GM12878 (cell line): ENCODE data around the gene QSOX1. TPM values are rescaled to one million over a fixed set of nuclear protein-coding genes. Genes with fewer than 3 reads are reported as not detected.

ENCODE experiments used
- ATAC-seq: fragments of 200-7000 bp; cut with Tn5 transposase; 3 replicates; pipeline ENCODE4 v1.9.1; 2020; ENCODE audit warnings: mild to moderate bottlenecking, moderate library complexity
- BruUV-seq: library from RNA; stranded (reverse); fragments of 400-500 nt; replicated peaks from 2 replicates; lab custom pipeline; 2021; lab: Mats Ljungman, UMichigan
- CTCF ChIA-PET: fragments of 300-600 bp; sonication (Branson Sonifier 250); formaldehyde crosslinking; extraction: SDS; loops from one replicate; lab custom pipeline; 2021; ENCODE audit warnings: inconsistent platforms; lab: Yijun Ruan, JAX
- POLR2A ChIA-PET: fragments of 350-600 bp; formaldehyde crosslinking; extraction: SDS; loops from one replicate; lab custom pipeline; 2021; ENCODE audit warnings: inconsistent platforms; lab: Charles Lee
- RAD21 ChIA-PET: fragments of 300-600 bp; sonication (Branson Sonifier 250); formaldehyde crosslinking; loops from one replicate; lab custom pipeline; 2023; ENCODE audit warnings: antibody characterized with exemption; ENCODE audit not compliant: unreplicated experiment; lab: Charles Lee
- SMC1A ChIA-PET: fragments of 300-600 bp; sonication (Branson Sonifier 250); formaldehyde crosslinking; loops from one replicate; lab custom pipeline; 2023; ENCODE audit not compliant: unreplicated experiment, uncharacterized antibody; lab: Charles Lee
- DNase-seq: peaks from one replicate; pipeline ENCODE4 v3.0.0-alpha.2; 2011; ENCODE audit warnings: low read depth, low spot score
- FAIRE-seq: peaks from 3 replicates; lab custom pipeline; 2011; peaks lifted over from hg19 to GRCh38; lab: Jason Lieb, UNC
- H2AFZ ChIP-seq: 2 replicates; pipeline ENCODE4 v1.6.0; 2011; ENCODE audit warnings: low read depth, low read length, control low read depth; ENCODE audit not compliant: control insufficient read depth
- H3K27ac ChIP-seq: 2 replicates; pipeline ENCODE4 v1.5.1; 2011; ENCODE audit warnings: control low read depth; ENCODE audit not compliant: control insufficient read depth, insufficient read depth
- H3K27me3 ChIP-seq, 2 experiments: replicated peaks in 1 of 2; 2 replicates each; pipeline versions ENCODE4 v1.6.0 to v1.6.1; 2011; ENCODE audit warnings: low read length in 1 of 2; ENCODE audit not compliant: control insufficient read depth in 2 of 2, insufficient read depth in 2 of 2
- H3K36me3 ChIP-seq, 2 experiments: 2 replicates each; pipeline ENCODE4 v1.5.1; 2011; ENCODE audit warnings: low read length in 1 of 2; ENCODE audit not compliant: control insufficient read depth in 2 of 2, insufficient read depth in 2 of 2
- H3K4me1 ChIP-seq: 2 replicates; pipeline ENCODE4 v1.6.1; 2011; ENCODE audit warnings: mild to moderate bottlenecking, low read length, moderate library complexity, mixed read lengths; ENCODE audit not compliant: control insufficient read depth, insufficient read depth
- H3K4me2 ChIP-seq: 2 replicates; pipeline ENCODE4 v1.6.0; 2011; ENCODE audit warnings: control low read depth; ENCODE audit not compliant: control insufficient read depth, insufficient read depth
- H3K4me3 ChIP-seq: fragments of 200-600 bp; sonication (generic); 2 replicates; pipeline ENCODE4 v1.5.1; 2016
- H3K79me2 ChIP-seq: 2 replicates; pipeline ENCODE4 v1.6.0; 2011; ENCODE audit warnings: low read length; ENCODE audit not compliant: control insufficient read depth, insufficient read depth
- H3K9ac ChIP-seq: 2 replicates; pipeline ENCODE4 v1.8.0; 2011; ENCODE audit warnings: low read length, control low read depth, mixed read lengths; ENCODE audit not compliant: control insufficient read depth, insufficient read depth
- H3K9me3 ChIP-seq: replicated peaks from 3 replicates; pipeline ENCODE4 v1.5.1; 2011; ENCODE audit warnings: mild to moderate bottlenecking, low read length; ENCODE audit not compliant: control insufficient read depth, insufficient read depth
- H4K20me1 ChIP-seq: 2 replicates; pipeline ENCODE4 v1.6.0; 2011; ENCODE audit not compliant: control insufficient read depth, insufficient read depth
- CBFB ChIP-seq: IDR thresholded peaks from 2 replicates; pipeline ENCODE4 v1.6.1; 2016; ENCODE audit warnings: antibody characterized with exemption, low read depth
- CEBPB ChIP-seq, 2 experiments: fragments of 150-350 bp in 1 of 2; IDR thresholded peaks; 2 replicates each; pipeline ENCODE4 v1.6.1; 2012 to 2014; ENCODE audit warnings: low read depth in 2 of 2, low read length in 2 of 2, borderline replicate concordance in 1 of 2, inconsistent platforms in 1 of 2
- EED ChIP-seq: sonication (generic); IDR thresholded peaks from 2 replicates; pipeline ENCODE4 v1.6.1; 2016; ENCODE audit warnings: antibody characterized with exemption, low read depth
- MEF2B ChIP-seq: fragments of 450-650 bp; IDR thresholded peaks from 2 replicates; pipeline ENCODE4 v1.6.1; 2018; ENCODE audit warnings: mild to moderate bottlenecking, moderate library complexity; ENCODE audit not compliant: partially characterized antibody, poor library complexity, severe bottlenecking
- MTA3 ChIP-seq: IDR thresholded peaks from 2 replicates; pipeline ENCODE4 v1.6.1; 2012; ENCODE audit warnings: low read length, inconsistent platforms, borderline replicate concordance
- MYC ChIP-seq: IDR thresholded peaks from 2 replicates; pipeline ENCODE4 v1.6.1; 2011; ENCODE audit warnings: mild to moderate bottlenecking, low read length, moderate library complexity, inconsistent platforms; ENCODE audit not compliant: insufficient read depth, insufficient replicate concordance, insufficient read length, severe bottlenecking
- RAD51 ChIP-seq: fragments of 450-650 bp; IDR thresholded peaks from 2 replicates; pipeline ENCODE4 v1.6.1; 2016; ENCODE audit warnings: moderate library complexity, mild to moderate bottlenecking, inconsistent platforms
- STAT3 ChIP-seq: IDR thresholded peaks from 2 replicates; pipeline ENCODE4 v1.6.1; 2011; ENCODE audit warnings: low read depth, low read length, improper control_type of control experiment
- SUZ12 ChIP-seq: fragments of 200-600 bp; sonication (generic); IDR thresholded peaks from one replicate; pipeline ENCODE4 v1.6.1; 2018; ENCODE audit warnings: antibody characterized with exemption, mild to moderate bottlenecking; ENCODE audit not compliant: unreplicated experiment
- WGBS: methylation state at CpG from one replicate; pipeline ENCODE4 v1.1.6; 2016; ENCODE audit warnings: low lambda C conversion rate; ENCODE audit not compliant: insufficient replicate concordance, insufficient coverage; ENCODE audit errors: missing lambda C conversion rate; 5-methylcytosine and 5-hydroxymethylcytosine counted together
- in situ Hi-C: fragments of 300-500 bp; cut with MboI; formaldehyde crosslinking; loops from 9 replicates; pipeline ENCODE4 v1.14.3; 2018; ENCODE audit warnings: mixed read lengths
- intact Hi-C: fragments of 100-400 bp; cut with micrococcal nuclease; formaldehyde crosslinking; loops from one replicate; pipeline ENCODE4 v1.14.2; 2022; ENCODE audit not compliant: unreplicated experiment
- polyA plus RNA-seq, 11 experiments: library from polyadenylated mRNA; depleted of rRNA in 4 of 11; unstranded in 6 of 11; stranded (reverse) in 5 of 11; fragments of >200 nt; fragmentation: Nextera tagmentation in 4 of 11; fragmentation: Illumina TruSeq in 1 of 11; extraction: Ambion mirVana in 4 of 11; extraction: Trizol in 1 of 11; gene quantifications; 1 replicate in 1 of 11; 2 replicates in 10 of 11; pipeline versions ENCODE4 v1.2.1 to v1.2.3, GENCODE V29; 2011 to 2016; ENCODE audit warnings: inconsistent platforms in 2 of 11, missing spikeins in 2 of 11, low read depth in 1 of 11
- total RNA-seq, 4 experiments: library from RNA; depleted of rRNA in 3 of 4; stranded (reverse); fragments of >200 nt in 3 of 4; fragmentation: Illumina TruSeq in 1 of 4; extraction: Trizol in 1 of 4; gene quantifications; 2 replicates each; pipeline versions ENCODE4 v1.2.1 to v1.2.3, GENCODE V29; 2013 to 2021
- TF ChIP-seq, protein P1 (sequence below): fragments of 450-650 bp; IDR thresholded peaks from 2 replicates; pipeline ENCODE4 v1.6.1; 2017; ENCODE audit warnings: mild to moderate bottlenecking
- TF ChIP-seq, protein P2 (sequence below): IDR thresholded peaks from 2 replicates; pipeline ENCODE4 v1.6.1; 2012; ENCODE audit warnings: low read depth, low read length, improper control_type of control experiment

QSOX1 gene
- total and polyA plus RNA-seq, 10 of the 15 experiments (the other 5 are each of a cell fraction or from before 2014, with no cell fraction given): 1.8 to 31.3 (median 11.2) TPM

DNA sequence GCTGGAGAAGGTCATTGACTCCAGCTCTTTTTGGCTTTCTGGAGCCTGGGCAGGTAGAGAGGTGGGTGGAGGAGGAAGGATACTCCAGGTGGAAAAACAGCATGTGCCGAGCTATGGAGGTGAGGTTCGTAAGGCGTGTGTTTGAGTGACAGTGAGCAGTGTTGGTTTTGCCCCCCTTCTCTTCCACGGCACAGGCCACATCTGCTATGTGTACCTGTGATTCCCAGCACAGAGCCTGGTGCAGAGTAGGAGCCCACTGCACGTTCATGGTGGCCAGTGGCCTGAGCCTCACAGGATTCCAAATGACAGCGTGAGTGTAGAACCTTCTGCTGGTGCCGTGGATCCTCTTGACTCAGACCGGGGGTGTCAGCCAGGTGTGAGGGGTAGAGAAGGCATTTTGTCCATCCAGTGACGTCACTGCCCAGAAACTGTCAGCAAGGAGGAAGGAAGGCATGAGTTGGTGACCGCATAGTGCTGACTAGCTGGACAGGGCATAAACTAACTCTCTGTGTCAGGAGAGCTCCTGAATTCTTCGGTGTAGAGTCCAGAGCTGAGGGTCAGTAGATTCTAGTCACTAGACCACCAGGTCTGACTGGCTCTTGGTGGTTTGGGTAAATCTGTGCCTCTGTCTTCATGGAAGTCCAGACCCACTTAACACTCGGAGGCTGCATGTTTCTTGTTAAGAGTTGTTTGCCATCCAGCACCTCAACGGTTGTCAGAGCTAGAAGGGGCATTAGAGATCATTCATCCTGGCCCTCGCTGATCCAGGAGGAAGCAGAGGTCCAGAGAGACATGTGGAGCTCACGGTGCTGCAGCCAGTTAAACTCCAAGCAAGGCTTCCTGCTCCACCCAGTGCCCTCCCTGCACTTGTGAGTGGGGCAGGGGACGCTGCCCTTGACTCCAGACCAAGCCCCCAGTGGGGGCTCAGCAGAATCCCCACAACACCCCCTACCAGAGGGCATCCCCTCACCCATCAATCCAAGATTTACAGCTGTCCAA is 3.8 kb downstream of the QSOX1 start:
- no peaks in the 10 kb centered on the region for H3K27me3 ChIP-seq
- no peak overlapping the region for H3K4me2 ChIP-seq
- H3K4me3 ChIP-seq: no peak overlapping the region
- no TSS peak for BruUV-seq
- no peak for DNase-seq
- H3K79me2 ChIP-seq: no peaks in the 10 kb centered on the region; the same call in none of the 2 replicates
- H3K36me3 ChIP-seq: peaks cover 0 to 2% of the 10 kb centered on the region in 2 experiments; a peak in 1 of 4 replicates
- no peaks in the 10 kb centered on the region for H3K9me3 ChIP-seq
- no peak overlapping the region for H3K9ac ChIP-seq
- no peaks in the 10 kb centered on the region for H4K20me1 ChIP-seq
- CTCF ChIA-PET: interaction anchor here (0.9 to 2.7 kb wide), 4 partner anchors 9 to 20 kb away, joined by 3 to 16 read pairs (median 4); no protein-coding TSS in a partner anchor
- H3K27ac ChIP-seq: no peak overlapping the region
- in situ Hi-C loops (no loop called here), intact Hi-C loops (loop anchor here (5.0 kb wide), 1 partner anchor 276 kb away; the partner anchor contains the start of gene TOR1AIP1)
- SMC1A ChIA-PET: interaction anchor here (1.0 to 2.3 kb wide), 4 partner anchors 10 to 228 kb away, joined by 3 to 7 read pairs (median 5); no protein-coding TSS in a partner anchor
- POLR2A ChIA-PET: interaction anchor here (1.0 kb wide), 1 partner anchor 13 kb away, joined by 3 read pairs; no protein-coding TSS in a partner anchor
- WGBS: 84% methylated on average over 16 of the region's 16 CpGs
- ATAC-seq: no peak
- peaks cover 13% of the 10 kb centered on the region; the same call in 1 of the 2 replicates for H3K4me1 ChIP-seq
- RAD21 ChIA-PET: interaction anchor here (1.1 to 2.9 kb wide), 3 partner anchors 9 to 21 kb away, joined by 3 to 8 read pairs (median 3); no protein-coding TSS in a partner anchor
- no peak overlapping the region for H2AFZ ChIP-seq
- TF ChIP-seq STAT3 (no peak), CBFB (no peak), RAD51 (no peak), MEF2B (no peak), MYC (no peak), CEBPB (IDR thresholded peaks at IDR 0.05; ENCODE audit: borderline replicate concordance in 1 of 2, low read depth in 2 of 2, low read length in 2 of 2) (no peak), EED (no peak), SUZ12 (no peak), MTA3 (no peak)
- TF ChIP-seq, protein P1, sequence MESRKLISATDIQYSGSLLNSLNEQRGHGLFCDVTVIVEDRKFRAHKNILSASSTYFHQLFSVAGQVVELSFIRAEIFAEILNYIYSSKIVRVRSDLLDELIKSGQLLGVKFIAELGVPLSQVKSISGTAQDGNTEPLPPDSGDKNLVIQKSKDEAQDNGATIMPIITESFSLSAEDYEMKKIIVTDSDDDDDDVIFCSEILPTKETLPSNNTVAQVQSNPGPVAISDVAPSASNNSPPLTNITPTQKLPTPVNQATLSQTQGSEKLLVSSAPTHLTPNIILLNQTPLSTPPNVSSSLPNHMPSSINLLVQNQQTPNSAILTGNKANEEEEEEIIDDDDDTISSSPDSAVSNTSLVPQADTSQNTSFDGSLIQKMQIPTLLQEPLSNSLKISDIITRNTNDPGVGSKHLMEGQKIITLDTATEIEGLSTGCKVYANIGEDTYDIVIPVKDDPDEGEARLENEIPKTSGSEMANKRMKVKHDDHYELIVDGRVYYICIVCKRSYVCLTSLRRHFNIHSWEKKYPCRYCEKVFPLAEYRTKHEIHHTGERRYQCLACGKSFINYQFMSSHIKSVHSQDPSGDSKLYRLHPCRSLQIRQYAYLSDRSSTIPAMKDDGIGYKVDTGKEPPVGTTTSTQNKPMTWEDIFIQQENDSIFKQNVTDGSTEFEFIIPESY: no peak
- TF ChIP-seq, protein P2, sequence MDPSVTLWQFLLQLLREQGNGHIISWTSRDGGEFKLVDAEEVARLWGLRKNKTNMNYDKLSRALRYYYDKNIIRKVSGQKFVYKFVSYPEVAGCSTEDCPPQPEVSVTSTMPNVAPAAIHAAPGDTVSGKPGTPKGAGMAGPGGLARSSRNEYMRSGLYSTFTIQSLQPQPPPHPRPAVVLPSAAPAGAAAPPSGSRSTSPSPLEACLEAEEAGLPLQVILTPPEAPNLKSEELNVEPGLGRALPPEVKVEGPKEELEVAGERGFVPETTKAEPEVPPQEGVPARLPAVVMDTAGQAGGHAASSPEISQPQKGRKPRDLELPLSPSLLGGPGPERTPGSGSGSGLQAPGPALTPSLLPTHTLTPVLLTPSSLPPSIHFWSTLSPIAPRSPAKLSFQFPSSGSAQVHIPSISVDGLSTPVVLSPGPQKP: no peak
- FAIRE-seq: no peak
